GM21619 (cell line): ENCODE measurements around the gene PER2.

Source experiments
- ATAC-seq: cut with Tn5 transposase; IDR thresholded peaks from one replicate; pipeline ENCODE4 v1.9.1; 2021; ENCODE audit not compliant: unreplicated experiment

Gene PER2

GRCh38 chr2:238270606-238271005 is 17.8 kb downstream of the PER2 start:
- no peak for ATAC-seq

GRCh38 chr2:238269741-238270140 is 18.7 kb downstream of the PER2 start:
- ATAC-seq = no peak

GRCh38 chr2:238267884-238268680 is 20.3 kb downstream of the PER2 start:
- no peak for ATAC-seq

- no peak for ATAC-seq
Observed at GRCh38 chr2:238267341-238267710, 21.1 kb downstream of the PER2 start.

GRCh38 chr2:238265605-238266004 is 22.8 kb downstream of the PER2 start:
- no peak for ATAC-seq

GRCh38 chr2:238264072-238264460 is 24.3 kb downstream of the PER2 start:
- no peak for ATAC-seq

GRCh38 chr2:238263204-238264071 is 25.0 kb downstream of the PER2 start:
- ATAC-seq = no peak

GRCh38 chr2:238262496-238263122 is 25.8 kb downstream of the PER2 start:
- no peak for ATAC-seq

- ATAC-seq = no peak
Observed at GRCh38 chr2:238261718-238262375, 26.6 kb downstream of the PER2 start.

- ATAC-seq = no peak
Observed at GRCh38 chr2:238260883-238261282, 27.5 kb downstream of the PER2 start.

GRCh38 chr2:238259061-238260020 is 29.1 kb downstream of the PER2 start:
- ATAC-seq = no peak

GRCh38 chr2:238257786-238258700 is 30.4 kb downstream of the PER2 start:
- no peak for ATAC-seq

- ATAC-seq = no peak
Observed at GRCh38 chr2:238256594-238257104, 31.8 kb downstream of the PER2 start.

GRCh38 chr2:238256111-238256510 is 32.3 kb downstream of the PER2 start:
- ATAC-seq = no peak

- no peak for ATAC-seq
Observed at GRCh38 chr2:238255636-238256035, 32.8 kb downstream of the PER2 start.

- no peak for ATAC-seq
Observed at GRCh38 chr2:238255151-238255551, 33.3 kb downstream of the PER2 start.

GRCh38 chr2:238254095-238254723 is 34.2 kb downstream of the PER2 start:
- ATAC-seq = no peak
